ENCODE measurements around the gene GTF3C4. TPM values are rescaled to one million over a fixed set of nuclear protein-coding genes. Genes with fewer than 3 reads are reported as not detected.

The GTF3C4 gene
- total and polyA plus RNA-seq, 4 donors, result 3.1 to 18.7 (median 10.8) TPM

GRCh38 chr9:132726576-132727130, 56.4 kb downstream of the GTF3C4 start:
- WGBS, 2 donors, result 75 to 77% methylated on average over 8 of the region's 8 CpGs

GRCh38 chr9:132728071-132728470, 57.8 kb downstream of the GTF3C4 start:
- ATAC-seq (ENCODE audit: insufficient read depth, low FRiP score) (no peak), DNase-seq (no peak)
- H3K4me1 ChIP-seq (ENCODE audit: control insufficient read depth in 5 of 5, insufficient read depth in 5 of 5, low read length in 5 of 5), result peaks cover 0 to 5% (median 0%) of the 10 kb centered on the region in 5 donors
- TF ChIP-seq, protein P1, sequence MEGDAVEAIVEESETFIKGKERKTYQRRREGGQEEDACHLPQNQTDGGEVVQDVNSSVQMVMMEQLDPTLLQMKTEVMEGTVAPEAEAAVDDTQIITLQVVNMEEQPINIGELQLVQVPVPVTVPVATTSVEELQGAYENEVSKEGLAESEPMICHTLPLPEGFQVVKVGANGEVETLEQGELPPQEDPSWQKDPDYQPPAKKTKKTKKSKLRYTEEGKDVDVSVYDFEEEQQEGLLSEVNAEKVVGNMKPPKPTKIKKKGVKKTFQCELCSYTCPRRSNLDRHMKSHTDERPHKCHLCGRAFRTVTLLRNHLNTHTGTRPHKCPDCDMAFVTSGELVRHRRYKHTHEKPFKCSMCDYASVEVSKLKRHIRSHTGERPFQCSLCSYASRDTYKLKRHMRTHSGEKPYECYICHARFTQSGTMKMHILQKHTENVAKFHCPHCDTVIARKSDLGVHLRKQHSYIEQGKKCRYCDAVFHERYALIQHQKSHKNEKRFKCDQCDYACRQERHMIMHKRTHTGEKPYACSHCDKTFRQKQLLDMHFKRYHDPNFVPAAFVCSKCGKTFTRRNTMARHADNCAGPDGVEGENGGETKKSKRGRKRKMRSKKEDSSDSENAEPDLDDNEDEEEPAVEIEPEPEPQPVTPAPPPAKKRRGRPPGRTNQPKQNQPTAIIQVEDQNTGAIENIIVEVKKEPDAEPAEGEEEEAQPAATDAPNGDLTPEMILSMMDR (IDR thresholded peaks at IDR 0.05; ENCODE audit: control extremely low read depth, extremely low read depth), result no peak
- H3K9me3 ChIP-seq (ENCODE audit: control insufficient read depth in 4 of 4, insufficient read depth in 3 of 4, low read length in 3 of 4), result no peaks in the 10 kb centered on the region
- H3K36me3 ChIP-seq (ENCODE audit: control insufficient read depth in 4 of 4, insufficient read depth in 4 of 4, low read length in 4 of 4), result no peaks in the 10 kb centered on the region
- H3K27ac ChIP-seq (ENCODE audit: low read depth in 1 of 2, low read length in 1 of 2), result no peak overlapping the region
- H3K9ac ChIP-seq (ENCODE audit: insufficient read depth in 1 of 2, low read length in 2 of 2), result no peak overlapping the region
- H3K4me3 ChIP-seq, result no peak overlapping the region
- WGBS, 2 donors, result 84 to 86% methylated on average over 5 of the region's 5 CpGs
- H3K27me3 ChIP-seq (ENCODE audit: control insufficient read depth in 3 of 3, insufficient read depth in 3 of 3, low read length in 2 of 3), result peaks cover 0 to 3% (median 0%) of the 10 kb centered on the region in 3 donors

More at GRCh38 chr9:132726576-132727130, 56.4 kb downstream of the GTF3C4 start:
- no peaks in the 10 kb centered on the region for H3K4me1 ChIP-seq (ENCODE audit: control insufficient read depth in 5 of 5, insufficient read depth in 5 of 5, low read length in 5 of 5)
- H3K9ac ChIP-seq (ENCODE audit: insufficient read depth in 1 of 2, low read length in 2 of 2), result no peak overlapping the region
- TF ChIP-seq, protein P1 (IDR thresholded peaks at IDR 0.05; ENCODE audit: control extremely low read depth, extremely low read depth), result no peak
- no peak overlapping the region for H3K4me3 ChIP-seq
- H3K27ac ChIP-seq (ENCODE audit: low read depth in 1 of 2, low read length in 1 of 2), result no peak overlapping the region
- H3K27me3 ChIP-seq (ENCODE audit: control insufficient read depth in 3 of 3, insufficient read depth in 3 of 3, low read length in 2 of 3), result peaks cover 0 to 3% (median 0%) of the 10 kb centered on the region in 3 donors
- ATAC-seq (ENCODE audit: insufficient read depth, low FRiP score), result no peak
- DNase-seq, result no peak
- no peaks in the 10 kb centered on the region for H3K36me3 ChIP-seq (ENCODE audit: control insufficient read depth in 4 of 4, insufficient read depth in 4 of 4, low read length in 4 of 4)
- peaks cover 0 to 2% (median 0%) of the 10 kb centered on the region in 4 donors for H3K9me3 ChIP-seq (ENCODE audit: control insufficient read depth in 4 of 4, insufficient read depth in 3 of 4, low read length in 3 of 4)

GRCh38 chr9:132728497-132728896, 58.2 kb downstream of the GTF3C4 start:
- H3K4me3 ChIP-seq, result no peak overlapping the region
- no peak for ATAC-seq (ENCODE audit: insufficient read depth, low FRiP score)
- no peak overlapping the region for H3K27ac ChIP-seq (ENCODE audit: low read depth in 1 of 2, low read length in 1 of 2)
- DNase-seq, result no peak
- no peak overlapping the region for H3K9ac ChIP-seq (ENCODE audit: insufficient read depth in 1 of 2, low read length in 2 of 2)
- TF ChIP-seq, protein P1 (IDR thresholded peaks at IDR 0.05; ENCODE audit: control extremely low read depth, extremely low read depth), result no peak
- 75 to 87% methylated on average over 2 of the region's 2 CpGs for WGBS, 2 donors
- H3K4me1 ChIP-seq (ENCODE audit: control insufficient read depth in 5 of 5, insufficient read depth in 5 of 5, low read length in 5 of 5), result peaks cover 0 to 8% (median 0%) of the 10 kb centered on the region in 5 donors
- H3K36me3 ChIP-seq (ENCODE audit: control insufficient read depth in 4 of 4, insufficient read depth in 4 of 4, low read length in 4 of 4), result no peaks in the 10 kb centered on the region
- no peaks in the 10 kb centered on the region for H3K9me3 ChIP-seq (ENCODE audit: control insufficient read depth in 4 of 4, insufficient read depth in 3 of 4, low read length in 3 of 4)
- peaks cover 0 to 3% (median 0%) of the 10 kb centered on the region in 3 donors for H3K27me3 ChIP-seq (ENCODE audit: control insufficient read depth in 3 of 3, insufficient read depth in 3 of 3, low read length in 2 of 3)
